GM18867 (cell line): ENCODE data around the gene SH3PXD2B.

Experiments
- ATAC-seq: cut with Tn5 transposase; IDR thresholded peaks from one replicate; pipeline ENCODE4 v1.9.1; 2021; ENCODE audit warnings: mild to moderate bottlenecking, moderate library complexity; ENCODE audit not compliant: unreplicated experiment

The SH3PXD2B gene

DNA sequence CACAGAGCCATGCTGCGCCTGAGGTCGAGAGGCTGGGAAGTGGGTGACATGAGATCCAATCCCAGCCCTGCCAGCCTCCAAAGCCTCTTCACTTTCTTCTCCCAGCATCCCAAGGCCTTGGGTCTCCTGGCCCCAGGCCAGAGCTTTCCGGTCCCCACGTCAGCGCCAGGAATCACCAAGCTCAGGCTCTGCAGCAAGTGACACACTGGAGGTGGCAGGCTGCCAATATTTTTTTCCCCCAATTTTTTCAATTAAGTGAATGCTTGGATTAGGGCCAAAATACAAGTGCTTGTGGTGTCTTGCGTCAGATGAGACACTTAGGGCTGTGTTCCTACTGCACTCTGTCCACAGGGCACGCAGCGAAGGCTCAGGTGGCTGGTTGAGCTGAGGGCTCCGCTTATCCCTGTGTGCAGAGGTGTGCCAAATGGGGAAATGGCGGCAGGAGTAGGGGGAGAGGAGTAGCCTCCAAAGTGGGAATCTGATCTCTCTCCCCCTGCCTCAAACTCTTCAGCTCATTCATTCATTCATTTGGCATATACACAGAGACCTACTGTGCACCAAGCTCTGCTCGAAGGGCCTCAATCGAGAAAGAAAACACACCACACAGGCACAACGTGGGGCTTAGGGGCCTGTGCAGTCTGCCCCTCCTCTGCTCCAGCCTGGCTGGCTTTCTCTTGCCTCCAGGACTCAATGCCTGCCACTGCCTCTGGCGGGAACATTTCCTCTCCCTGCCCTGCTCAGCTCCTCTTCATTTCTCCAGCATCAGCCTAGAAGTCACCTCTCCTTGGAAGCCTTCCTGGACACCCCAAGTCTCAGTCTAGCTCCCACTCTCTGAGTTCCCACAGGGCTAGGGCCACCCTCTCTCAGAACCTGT is 16.6 kb downstream of the SH3PXD2B start:
- ATAC-seq: no peak

DNA sequence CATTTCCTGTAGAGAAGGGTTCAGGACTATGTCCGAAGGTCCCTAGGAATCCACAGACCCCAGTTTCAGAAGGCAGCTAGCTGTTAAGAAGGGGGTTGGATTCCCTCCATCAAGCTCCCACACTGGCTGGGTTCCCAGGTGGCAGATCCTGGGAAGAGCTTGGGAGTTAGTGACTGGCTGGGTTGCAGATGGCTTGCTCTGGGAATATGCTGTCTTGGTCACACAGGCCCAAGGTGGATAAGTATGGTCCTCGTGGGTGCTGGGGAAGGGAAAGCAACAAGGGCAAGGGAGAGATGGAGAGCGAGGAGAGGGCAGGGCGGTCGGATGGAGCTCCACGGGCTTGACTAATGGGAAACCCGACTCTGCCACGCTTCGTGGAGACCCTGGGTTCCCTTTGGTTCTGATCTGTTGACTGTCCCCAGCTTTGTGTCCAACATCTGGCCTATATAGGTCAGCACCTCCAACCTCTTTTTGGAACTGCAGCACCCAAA is 17.4 kb downstream of the SH3PXD2B start:
- no peak for ATAC-seq

DNA sequence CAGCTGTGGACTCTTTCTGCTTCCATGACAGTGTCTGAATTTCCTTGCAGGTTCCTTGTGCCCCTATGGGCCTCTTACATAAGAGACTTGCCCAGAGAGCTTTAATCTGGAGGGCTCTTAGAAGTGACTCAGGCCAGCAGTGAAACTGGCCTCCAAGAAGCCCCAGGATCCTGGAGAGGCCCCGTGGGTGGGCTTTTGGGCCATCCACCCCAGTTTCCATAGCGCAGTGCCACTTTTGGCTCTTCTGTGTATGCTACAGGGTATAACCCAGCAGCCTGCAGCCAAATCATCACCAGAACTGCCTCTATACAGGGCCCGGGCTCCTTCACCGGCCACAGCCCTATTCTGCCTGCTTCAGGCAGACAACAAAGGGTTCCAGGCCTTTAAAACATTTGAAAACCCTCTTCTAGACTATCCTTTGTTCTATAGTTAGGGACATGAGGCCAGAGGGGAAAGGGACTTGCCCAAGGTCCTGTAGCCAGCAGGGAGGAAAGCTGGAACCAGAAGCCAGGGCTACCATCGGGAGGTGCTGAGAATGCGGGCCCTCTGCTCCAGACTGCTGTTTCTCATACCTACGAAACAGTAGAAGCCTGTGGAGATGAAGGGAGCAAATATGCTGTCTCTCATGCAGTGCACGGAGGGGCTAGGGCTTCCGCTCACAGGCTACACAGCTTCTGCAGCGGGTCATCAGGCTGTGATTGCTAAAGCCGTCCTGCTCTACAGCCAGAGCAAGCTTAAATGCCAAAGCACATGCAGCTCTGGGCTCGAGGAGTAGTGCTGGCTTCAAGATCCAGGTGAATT is 18.0 kb downstream of the SH3PXD2B start:
- ATAC-seq: no peak

DNA sequence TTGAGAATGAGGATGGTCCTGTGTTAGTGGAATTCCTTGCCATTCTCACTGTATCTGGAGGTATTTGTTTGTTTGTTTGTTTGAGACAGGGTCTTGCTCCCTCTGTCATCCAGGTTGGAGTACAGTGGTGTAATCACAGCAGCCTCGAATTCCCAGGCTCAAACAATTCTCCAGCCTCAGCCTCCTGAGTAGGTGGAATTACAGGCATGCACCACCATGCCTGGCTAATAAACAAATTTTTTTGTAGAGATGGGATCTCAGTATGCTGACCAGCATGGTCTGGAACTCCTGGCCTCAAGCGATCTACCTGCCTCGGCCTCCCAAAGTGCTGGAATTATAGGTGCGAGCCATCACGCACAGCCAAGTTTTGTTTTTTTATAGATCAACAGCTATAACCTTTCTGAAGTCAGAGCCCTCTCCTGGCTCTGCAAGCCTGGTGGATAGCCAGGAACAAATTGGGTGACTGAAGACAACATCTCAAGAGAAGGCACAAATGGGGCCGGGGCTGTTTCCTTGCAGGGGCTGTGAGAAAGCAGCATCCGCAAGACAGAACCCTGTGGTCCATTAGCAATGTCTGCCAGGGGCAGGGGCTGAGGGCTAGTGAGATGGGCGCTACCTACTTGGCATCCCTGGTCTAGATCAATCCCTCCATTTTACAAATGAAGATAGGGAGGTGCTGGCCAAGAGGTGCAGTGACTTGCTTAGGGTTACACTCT is 18.8 kb downstream of the SH3PXD2B start:
- no peak for ATAC-seq

DNA sequence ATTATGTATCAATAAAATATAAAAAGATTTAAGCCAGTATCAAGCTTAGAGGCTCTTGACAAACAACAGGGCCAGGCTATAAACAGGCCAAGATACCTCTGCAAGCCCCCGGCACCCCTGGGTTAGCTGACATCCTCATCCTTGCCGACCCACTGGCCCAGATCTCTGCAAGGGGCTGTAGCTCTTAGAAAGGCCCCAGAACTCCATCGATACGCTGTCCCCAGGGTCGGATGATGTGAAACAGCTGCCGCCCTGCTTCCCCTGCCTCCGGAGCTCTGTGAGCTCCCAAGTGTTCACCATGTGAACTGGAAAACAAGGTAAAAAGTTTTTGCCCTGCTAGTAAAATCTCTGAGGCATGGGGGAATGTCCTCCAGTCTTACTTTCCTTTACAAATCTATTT is 20.1 kb downstream of the SH3PXD2B start:
- no peak for ATAC-seq

DNA sequence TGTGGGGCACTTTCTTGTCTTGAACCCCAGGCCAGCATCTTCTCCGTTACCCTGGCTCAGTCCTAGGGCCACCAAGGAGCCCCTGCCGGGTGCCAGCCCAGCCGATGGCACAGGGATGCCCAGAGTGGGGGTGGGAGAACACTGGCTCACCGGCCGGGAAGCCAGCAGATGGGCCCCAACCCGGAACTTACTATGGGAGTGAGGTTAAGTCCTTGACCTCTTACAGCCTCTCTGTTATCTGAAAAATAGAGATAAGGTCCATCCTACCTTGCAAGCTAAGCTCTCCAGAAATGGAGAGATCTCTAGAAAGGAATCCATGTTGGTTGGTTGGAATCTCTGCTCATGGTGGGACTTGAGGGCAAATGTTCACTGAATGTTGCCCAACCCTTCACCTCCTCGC is 20.8 kb downstream of the SH3PXD2B start:
- ATAC-seq: no peak

DNA sequence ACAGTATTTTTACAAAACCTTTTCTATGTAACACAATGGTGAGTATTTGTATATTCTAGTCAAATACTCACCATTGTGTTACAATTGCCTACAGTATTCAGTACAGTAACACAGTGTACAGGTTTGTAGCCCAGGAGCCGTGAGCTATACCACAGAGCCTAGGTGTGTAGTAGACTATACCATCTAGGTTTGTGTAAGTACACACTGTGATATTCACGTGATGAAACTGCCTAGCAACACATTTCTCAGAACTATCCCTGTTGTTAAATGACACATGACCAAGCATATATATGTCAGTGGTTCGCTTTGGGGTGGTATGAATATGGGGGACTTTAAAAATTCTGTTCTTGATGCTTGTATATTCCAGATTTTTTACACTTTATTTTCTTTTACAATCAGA is 21.3 kb downstream of the SH3PXD2B start:
- no peak for ATAC-seq

DNA sequence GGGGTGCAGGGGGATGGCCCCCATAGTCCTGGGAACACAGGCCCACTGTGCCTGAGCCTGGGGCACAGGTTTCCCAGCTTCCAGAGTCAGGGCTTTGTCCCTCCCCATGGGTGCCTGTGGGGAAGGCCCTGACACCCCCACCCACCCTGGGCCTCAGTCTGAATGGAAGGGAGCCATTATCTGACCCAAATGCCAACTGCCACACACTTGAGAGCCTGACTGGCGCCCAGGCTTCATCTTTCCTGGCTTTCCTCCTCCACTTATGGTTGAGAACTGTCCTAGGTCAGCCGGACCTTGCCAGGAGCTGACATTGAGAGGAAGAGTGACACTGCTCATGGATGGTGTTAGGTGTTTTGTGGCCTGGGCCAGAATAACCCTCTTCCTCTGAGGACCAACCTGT is 24.0 kb downstream of the SH3PXD2B start:
- no peak for ATAC-seq

DNA sequence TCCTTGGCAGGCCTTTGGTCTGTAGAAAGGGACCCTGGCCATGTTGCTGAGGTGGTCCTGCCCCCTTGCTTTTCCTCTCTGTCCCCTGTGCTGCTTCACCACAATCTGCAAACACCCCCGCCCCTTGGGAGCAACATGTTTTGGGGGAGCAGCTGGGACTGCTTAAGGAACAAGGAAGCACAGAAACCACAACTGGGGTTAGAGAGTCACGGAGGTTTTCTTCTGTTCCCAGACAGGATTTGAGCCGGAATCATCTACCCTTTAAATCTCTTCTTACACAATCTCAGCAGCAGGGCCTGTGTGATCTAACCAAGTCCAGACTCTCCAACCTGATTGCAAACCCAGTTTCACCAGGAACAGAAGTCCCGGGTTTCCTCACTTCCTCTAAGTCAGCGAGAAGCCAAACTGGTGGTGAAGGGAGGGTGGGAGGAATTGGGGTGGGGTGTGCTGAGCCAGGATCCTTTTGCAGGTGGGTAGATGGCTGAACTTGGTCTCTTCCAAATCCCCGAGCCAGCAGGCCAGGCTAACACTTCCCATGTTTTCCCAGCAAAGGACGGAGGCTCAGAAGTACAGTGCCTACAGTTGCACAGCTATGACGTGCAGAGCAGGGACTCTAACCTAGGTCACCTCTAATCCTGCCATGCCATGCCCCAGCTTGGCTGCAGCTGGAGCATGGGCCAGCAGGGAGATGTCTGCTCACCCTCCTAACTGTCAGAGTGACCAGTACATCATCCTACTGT is 25.0 kb downstream of the SH3PXD2B start:
- ATAC-seq: no peak

DNA sequence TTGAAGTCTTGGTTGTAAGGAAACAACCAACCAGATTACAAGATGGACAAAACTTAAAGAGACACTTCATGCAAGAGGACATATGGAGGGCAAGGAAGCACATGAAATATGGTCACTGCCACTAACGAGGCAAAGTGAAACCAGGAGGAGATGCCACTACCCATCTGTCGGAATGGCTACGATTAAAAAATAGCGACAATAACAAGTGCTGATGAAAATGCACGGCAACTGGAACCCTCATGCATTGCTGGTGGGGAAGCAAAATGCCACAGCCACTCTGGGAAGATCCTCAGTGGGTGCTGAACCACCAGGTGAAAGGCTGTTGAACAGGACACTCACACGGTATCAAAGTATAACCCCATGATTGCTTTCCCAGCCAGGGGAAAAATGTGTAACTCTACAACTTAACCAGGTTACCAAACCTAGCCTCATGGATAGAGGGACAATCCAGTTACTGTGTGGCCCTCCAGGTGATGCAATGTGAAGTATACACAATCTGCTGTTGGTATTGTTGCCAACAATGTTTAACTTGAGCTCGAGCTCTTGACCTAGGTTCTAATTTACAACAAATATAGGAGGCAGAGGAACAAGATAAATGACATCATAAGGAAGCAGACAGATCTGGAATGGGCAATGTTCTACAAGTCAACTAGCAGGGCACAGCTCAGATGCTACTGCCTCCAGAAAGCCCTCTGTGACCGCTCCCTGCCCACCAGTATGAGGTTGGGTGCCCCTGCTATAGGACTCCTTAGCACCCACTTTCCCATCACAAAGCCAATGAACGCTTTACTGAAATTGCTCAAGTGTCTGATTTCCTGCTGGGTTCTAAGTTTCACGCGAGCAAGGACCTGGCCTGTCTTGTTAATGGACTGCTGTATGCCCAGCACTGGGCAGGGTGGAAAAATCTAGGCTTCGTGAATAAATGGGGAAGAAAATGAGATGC is 25.8 kb downstream of the SH3PXD2B start:
- no peak for ATAC-seq

DNA sequence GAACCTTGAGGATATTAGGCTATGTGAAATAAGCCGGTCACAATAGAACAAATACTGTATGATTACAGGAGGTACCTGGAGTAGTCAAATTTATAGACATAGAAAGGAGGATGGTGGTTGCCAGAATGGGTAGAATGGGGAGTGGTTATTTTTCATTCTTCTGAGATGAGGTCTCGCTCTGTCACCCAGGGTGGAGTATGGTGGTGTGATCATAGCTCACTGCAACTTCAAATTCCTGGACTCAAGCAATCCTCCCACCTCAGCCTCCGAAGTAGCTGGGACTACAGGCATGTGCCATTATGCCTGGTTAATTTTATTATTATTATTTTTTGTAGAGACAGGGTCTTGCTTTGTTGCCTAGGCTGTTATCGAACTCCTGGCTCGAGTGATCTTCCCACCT is 27.1 kb downstream of the SH3PXD2B start:
- ATAC-seq: no peak

DNA sequence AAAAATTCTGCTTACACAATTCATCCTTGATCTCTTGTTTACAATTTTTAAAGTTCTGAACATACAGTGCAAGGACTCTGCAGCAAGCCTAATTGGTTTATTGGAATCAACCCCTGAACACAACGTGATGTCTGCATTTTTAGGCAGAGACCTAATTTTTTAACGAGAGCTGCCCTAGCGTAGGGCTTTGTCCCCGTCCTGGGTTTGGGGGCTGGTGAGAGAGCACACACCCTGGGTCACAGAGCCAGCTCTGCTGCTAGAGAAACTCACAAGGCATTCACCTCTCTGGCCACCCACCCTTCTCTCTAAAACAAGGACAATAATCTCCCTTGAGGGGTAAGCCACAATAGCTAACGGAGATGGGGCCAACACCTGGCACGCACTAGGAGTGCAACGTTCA is 28.2 kb downstream of the SH3PXD2B start:
- no peak for ATAC-seq

DNA sequence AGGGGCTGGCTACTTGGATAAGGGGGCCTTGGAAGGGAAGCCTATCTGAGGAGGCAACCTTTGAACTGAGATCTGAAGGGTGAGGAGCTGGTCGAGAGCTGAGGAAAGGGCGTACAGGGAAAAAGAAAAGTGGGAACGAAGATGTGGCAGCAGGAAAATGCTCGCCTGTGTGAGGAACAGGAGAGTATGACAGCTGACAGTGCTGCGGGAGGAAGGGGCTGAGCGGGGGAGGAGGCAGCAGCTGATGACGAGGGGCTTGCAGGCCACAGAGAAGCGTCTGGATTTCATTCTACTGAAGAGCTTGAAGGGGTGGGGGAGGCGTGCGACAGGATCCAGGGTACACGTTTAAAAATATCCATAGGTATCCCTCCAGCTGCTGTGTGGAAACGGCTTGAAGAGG is 28.9 kb downstream of the SH3PXD2B start:
- ATAC-seq: no peak

DNA sequence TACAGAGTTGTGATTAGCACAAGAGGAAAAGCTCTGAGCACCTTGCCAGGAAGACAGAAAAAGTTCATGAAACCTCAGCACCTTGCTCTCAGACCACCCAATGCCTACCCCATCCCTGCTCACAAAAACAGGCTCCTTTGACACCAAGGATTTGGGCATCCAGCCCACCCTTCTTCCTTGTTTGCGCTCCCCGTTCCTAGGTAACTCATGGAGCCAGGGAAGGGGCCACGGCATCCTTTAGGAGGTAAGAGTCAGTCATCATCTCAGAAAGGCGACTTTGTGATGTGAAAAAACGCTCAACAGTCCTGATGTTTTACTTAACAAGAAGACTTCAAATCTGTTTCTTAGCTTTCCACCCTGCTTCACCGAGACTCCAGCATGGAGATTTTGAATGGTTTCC is 29.5 kb downstream of the SH3PXD2B start:
- ATAC-seq: no peak

DNA sequence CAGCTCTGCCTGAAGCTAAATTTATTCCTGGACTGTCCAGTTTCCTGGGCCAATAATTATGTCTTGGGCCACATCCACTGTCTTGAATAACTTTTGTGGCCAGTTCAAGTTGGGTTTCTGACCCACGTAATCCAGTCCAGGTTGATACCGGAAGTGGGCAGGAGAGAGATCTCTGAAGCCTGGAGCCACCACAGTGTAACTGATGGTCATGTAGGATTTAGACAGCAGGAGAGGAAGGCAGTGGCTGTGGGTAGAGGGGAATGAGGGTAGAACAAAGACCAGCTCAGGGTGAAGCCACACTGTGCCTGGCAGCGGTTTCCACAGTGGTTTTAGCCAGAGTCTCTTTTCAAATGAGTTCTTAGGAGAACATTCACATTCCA is 30.2 kb downstream of the SH3PXD2B start:
- no peak for ATAC-seq

DNA sequence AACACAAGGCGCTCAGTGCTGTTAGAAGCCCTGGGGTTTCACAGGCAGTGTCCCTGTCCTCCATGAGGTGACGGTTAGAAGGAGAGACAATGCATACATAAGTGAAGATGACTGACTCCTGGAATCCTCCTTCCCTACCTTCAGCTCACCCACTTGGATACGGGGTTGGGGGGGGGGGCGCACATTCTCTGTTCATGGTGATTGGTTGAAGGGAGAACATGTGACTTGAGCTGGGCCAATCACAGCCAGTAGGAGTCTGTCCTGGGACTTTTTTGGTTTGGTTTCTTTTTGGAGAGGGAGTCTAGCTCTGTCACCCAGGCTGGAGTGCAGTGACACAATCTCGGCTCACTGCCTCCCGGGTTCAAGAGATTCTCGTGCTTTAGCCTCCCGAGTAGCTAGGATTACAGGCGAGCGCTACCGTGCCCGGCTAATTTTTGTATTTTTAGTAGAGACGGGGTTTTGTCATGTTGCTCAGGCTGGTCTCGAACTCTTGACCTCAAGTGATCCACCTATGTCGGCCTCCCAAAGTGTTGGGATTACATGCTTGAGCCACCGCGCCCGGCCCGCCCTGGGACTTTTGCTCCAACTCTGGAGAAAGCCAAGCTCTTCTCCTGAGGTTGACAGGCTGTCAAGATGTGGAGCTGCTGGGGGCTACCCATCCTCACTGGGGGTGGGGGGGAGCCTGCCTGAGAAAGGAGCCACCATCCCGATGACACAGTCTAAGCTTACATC is 30.8 kb downstream of the SH3PXD2B start:
- no peak for ATAC-seq

DNA sequence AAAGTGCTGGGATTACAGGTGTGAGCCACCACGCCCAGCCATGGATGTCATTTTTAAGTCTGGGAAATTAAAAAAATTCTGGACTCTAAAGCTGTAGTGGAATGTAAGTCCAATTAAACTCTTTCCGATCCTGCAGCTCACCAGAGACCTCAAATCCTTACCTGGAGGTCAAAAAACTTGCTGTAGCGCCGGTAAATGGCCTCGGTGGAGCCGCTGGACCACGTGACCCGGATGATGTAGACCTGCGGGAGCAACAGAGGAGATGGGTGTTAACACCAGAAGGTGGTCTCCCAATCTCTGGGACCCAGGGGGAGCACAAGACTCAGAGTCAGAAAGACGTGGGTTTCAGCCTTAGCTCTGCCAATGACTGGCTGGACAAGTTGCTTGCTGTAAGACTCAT is 32.1 kb downstream of the SH3PXD2B start:
- ATAC-seq: no peak

DNA sequence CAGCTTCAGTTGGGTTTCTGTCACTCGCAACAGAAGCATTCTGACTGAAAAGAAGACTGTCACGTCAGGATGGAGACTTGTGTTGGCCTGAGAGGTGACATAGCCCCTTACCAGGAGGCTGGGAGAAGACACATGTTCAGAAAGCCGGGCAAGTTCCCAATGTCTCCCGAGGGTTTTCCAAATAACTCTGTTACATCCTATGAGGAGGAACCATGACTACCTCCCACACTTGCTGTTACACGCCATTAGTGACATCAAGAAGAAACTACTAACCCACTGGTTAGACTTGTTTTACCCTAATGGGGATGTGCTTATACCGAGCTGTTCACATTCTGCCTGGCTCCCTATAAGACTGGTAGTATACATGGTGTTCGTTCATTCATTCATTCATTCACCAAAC is 33.3 kb downstream of the SH3PXD2B start:
- ATAC-seq: no peak
